CD4-positive, CD25-positive, alpha-beta regulatory T cell (primary cell): ENCODE measurements around the gene MACROD2. TPM values are rescaled to one million over a fixed set of nuclear protein-coding genes. Genes with fewer than 3 reads are reported as not detected.

ENCODE experiments used
- ATAC-seq, 2 donors: fragments of 150-1000 bp; cut with Tn5 transposase; one replicate each; pipeline ENCODE4 v1.10.0; 2021; ENCODE audit warnings: low read depth in 2 of 2, moderate number of reproducible peaks in 2 of 2, moderate library complexity in 1 of 2
- DNase-seq, 3 donors: peaks; one replicate each; pipeline versions ENCODE4 v3.0.0 to v3.0.0-alpha.2; 2012 to 2022; ENCODE audit warnings: mixed read lengths in 1 of 3
- H3K27ac ChIP-seq: one replicate; pipeline ENCODE4 v1.7.0; 2013; ENCODE audit warnings: mild to moderate bottlenecking, low read length; ENCODE audit not compliant: insufficient read depth, poor library complexity, severe bottlenecking
- H3K27me3 ChIP-seq: one replicate; pipeline ENCODE4 v1.7.0; 2013; ENCODE audit warnings: low read length; ENCODE audit not compliant: control insufficient read depth, insufficient read depth
- H3K36me3 ChIP-seq: one replicate; pipeline ENCODE4 v1.7.0; 2013; ENCODE audit warnings: mild to moderate bottlenecking, low read length, moderate library complexity; ENCODE audit not compliant: control insufficient read depth, insufficient read depth
- H3K4me1 ChIP-seq: 2 replicates; pipeline ENCODE4 v1.7.0; 2013; ENCODE audit warnings: mild to moderate bottlenecking, low read length; ENCODE audit not compliant: insufficient read depth, control insufficient read depth, poor library complexity, severe bottlenecking
- H3K4me3 ChIP-seq: one replicate; pipeline ENCODE4 v1.7.0; 2013; ENCODE audit warnings: low read depth, mild to moderate bottlenecking, low read length, moderate library complexity
- H3K9me3 ChIP-seq, 2 experiments: 1 replicate in 1 of 2; 2 replicates in 1 of 2; pipeline ENCODE4 v1.7.0; 2013; ENCODE audit warnings: low read length in 2 of 2, mild to moderate bottlenecking in 1 of 2, moderate library complexity in 1 of 2; ENCODE audit not compliant: control insufficient read depth in 2 of 2
- H3K27ac Mint-ChIP-seq, 3 donors: one replicate each; pipeline ENCODE4 v1.8.0; 2020 to 2022; ENCODE audit warnings: mild to moderate bottlenecking in 3 of 3, mixed read lengths in 3 of 3, moderate library complexity in 2 of 3
- H3K27me3 Mint-ChIP-seq: one replicate; pipeline ENCODE4 v1.8.0; 2022; ENCODE audit warnings: mild to moderate bottlenecking, mixed read lengths
- H3K36me3 Mint-ChIP-seq: one replicate; pipeline ENCODE4 v1.8.0; 2020; ENCODE audit warnings: mixed read lengths
- H3K4me1 Mint-ChIP-seq, 4 donors: one replicate each; pipeline ENCODE4 v1.8.0; 2020 to 2022; ENCODE audit warnings: mixed read lengths in 4 of 4, mild to moderate bottlenecking in 1 of 4
- H3K4me3 Mint-ChIP-seq, 4 donors: one replicate each; pipeline ENCODE4 v1.8.0; 2020 to 2022; ENCODE audit warnings: mild to moderate bottlenecking in 4 of 4, mixed read lengths in 4 of 4, moderate library complexity in 3 of 4
- H3K9me3 Mint-ChIP-seq, 7 donors: one replicate each; pipeline ENCODE4 v1.8.0; 2020 to 2022; ENCODE audit warnings: mixed read lengths in 7 of 7, mild to moderate bottlenecking in 3 of 7, moderate library complexity in 2 of 7
- polyA plus RNA-seq, 4 donors: library from polyadenylated mRNA; unstranded; fragments of 300-500 nt; fragmentation: Illumina TruSeq; gene quantifications; one replicate each; pipeline ENCODE4 v1.2.3, GENCODE V29; 2021
- total RNA-seq: library from RNA; stranded (reverse); gene quantifications from one replicate; pipeline ENCODE4 v1.2.3, GENCODE V29; 2022

MACROD2 gene
- total and polyA plus RNA-seq, 5 donors from 2014 or later: 1.4 TPM; not detected in 4

- Mint-ChIP-seq H3K36me3 (no peaks in the 10 kb centered on the region), H3K27me3 (no peaks in the 10 kb centered on the region), H3K4me1 (no peaks in the 10 kb centered on the region), H3K27ac (no peak overlapping the region), H3K9me3 (peaks cover 2 to 31% (median 9%) of the 10 kb centered on the region in 7 donors), H3K4me3 (no peak overlapping the region)
- peaks cover 0 to 9% of the 10 kb centered on the region in 2 experiments for H3K9me3 ChIP-seq
- H3K36me3 ChIP-seq: no peaks in the 10 kb centered on the region
- no peak for ATAC-seq
- no peaks in the 10 kb centered on the region for H3K4me1 ChIP-seq
- no peaks in the 10 kb centered on the region for H3K27me3 ChIP-seq
- H3K27ac ChIP-seq: no peak overlapping the region
- no peak for DNase-seq
- H3K4me3 ChIP-seq: no peak overlapping the region
Measured at GRCh38 chr20:15036948-15037347, 1041.6 kb downstream of the MACROD2 start.

- H3K36me3 ChIP-seq: no peaks in the 10 kb centered on the region
- DNase-seq (no peak), ATAC-seq (no peak)
- Mint-ChIP-seq H3K27ac (no peak overlapping the region), H3K27me3 (no peaks in the 10 kb centered on the region), H3K4me3 (no peak overlapping the region), H3K4me1 (no peaks in the 10 kb centered on the region), H3K9me3 (peaks cover 0 to 26% (median 9%) of the 10 kb centered on the region in 7 donors), H3K36me3 (no peaks in the 10 kb centered on the region)
- H3K27me3 ChIP-seq: no peaks in the 10 kb centered on the region
- peaks cover 0 to 9% of the 10 kb centered on the region in 2 experiments for H3K9me3 ChIP-seq
- H3K27ac ChIP-seq: no peak overlapping the region
- H3K4me3 ChIP-seq: no peak overlapping the region
- no peaks in the 10 kb centered on the region for H3K4me1 ChIP-seq
Measured at GRCh38 chr20:15039088-15039752, 1043.9 kb downstream of the MACROD2 start.

GRCh38 chr20:15042723-15043122 lies 1047.4 kb downstream of the MACROD2 start:
- no peak overlapping the region for H3K27ac Mint-ChIP-seq
- H3K27ac ChIP-seq: no peak overlapping the region
- peaks cover 0 to 9% of the 10 kb centered on the region in 2 experiments for H3K9me3 ChIP-seq
- H3K4me1 Mint-ChIP-seq: no peaks in the 10 kb centered on the region
- no peaks in the 10 kb centered on the region for H3K27me3 ChIP-seq
- ATAC-seq: no peak
- no peak overlapping the region for H3K4me3 Mint-ChIP-seq
- no peak for DNase-seq
- no peaks in the 10 kb centered on the region for H3K4me1 ChIP-seq
- no peak overlapping the region for H3K4me3 ChIP-seq
- H3K27me3 Mint-ChIP-seq: no peaks in the 10 kb centered on the region
- no peaks in the 10 kb centered on the region for H3K36me3 Mint-ChIP-seq
- no peaks in the 10 kb centered on the region for H3K36me3 ChIP-seq
- H3K9me3 Mint-ChIP-seq: peaks cover 0 to 28% (median 10%) of the 10 kb centered on the region in 7 donors

DNA sequence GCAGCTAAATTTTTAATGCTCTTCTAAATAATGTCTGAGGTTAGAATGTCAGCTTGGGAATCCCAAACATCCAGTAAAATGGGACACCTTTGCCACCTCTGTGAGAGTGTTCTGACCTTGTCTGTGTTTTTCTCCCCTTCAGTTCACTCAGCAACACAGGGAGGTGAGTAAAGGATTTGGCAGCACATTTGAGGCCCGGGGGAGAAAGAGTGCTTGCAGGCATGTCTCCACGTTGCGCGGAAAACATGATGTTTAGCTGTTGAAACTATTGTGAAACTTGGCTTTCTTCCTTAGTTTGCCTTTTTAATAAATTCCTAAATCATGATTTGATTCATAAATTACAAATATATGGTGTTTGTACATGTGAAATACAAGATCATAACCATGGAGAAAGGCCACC lies 1049.9 kb downstream of the MACROD2 start:
- ATAC-seq: no peak

GRCh38 chr20:15047042-15047441 lies 1051.7 kb downstream of the MACROD2 start:
- H3K27me3 Mint-ChIP-seq: no peaks in the 10 kb centered on the region
- no peaks in the 10 kb centered on the region for H3K4me1 ChIP-seq
- no peaks in the 10 kb centered on the region for H3K36me3 ChIP-seq
- no peak overlapping the region for H3K27ac ChIP-seq
- no peaks in the 10 kb centered on the region for H3K4me1 Mint-ChIP-seq
- peaks cover 0 to 24% (median 7%) of the 10 kb centered on the region in 7 donors for H3K9me3 Mint-ChIP-seq
- ATAC-seq (no peak), DNase-seq (no peak)
- H3K4me3 Mint-ChIP-seq: no peak overlapping the region
- H3K27ac Mint-ChIP-seq: no peak overlapping the region
- H3K9me3 ChIP-seq: no peaks in the 10 kb centered on the region
- H3K27me3 ChIP-seq: no peaks in the 10 kb centered on the region
- H3K4me3 ChIP-seq: no peak overlapping the region
- H3K36me3 Mint-ChIP-seq: no peaks in the 10 kb centered on the region

More for the DNA sequence above, 1049.9 kb downstream of the MACROD2 start:
- H3K27me3 Mint-ChIP-seq: no peaks in the 10 kb centered on the region
- H3K4me3 Mint-ChIP-seq: no peak overlapping the region
- DNase-seq: no peak
- no peak overlapping the region for H3K27ac Mint-ChIP-seq
- H3K9me3 Mint-ChIP-seq: peaks cover 0 to 31% (median 10%) of the 10 kb centered on the region in 7 donors
- Histone ChIP-seq H3K4me1 (no peaks in the 10 kb centered on the region), H3K9me3 (peaks cover 0 to 4% of the 10 kb centered on the region in 2 experiments), H3K27ac (no peak overlapping the region), H3K27me3 (no peaks in the 10 kb centered on the region), H3K4me3 (no peak overlapping the region), H3K36me3 (no peaks in the 10 kb centered on the region)
- H3K36me3 Mint-ChIP-seq: no peaks in the 10 kb centered on the region
- H3K4me1 Mint-ChIP-seq: no peaks in the 10 kb centered on the region

DNA sequence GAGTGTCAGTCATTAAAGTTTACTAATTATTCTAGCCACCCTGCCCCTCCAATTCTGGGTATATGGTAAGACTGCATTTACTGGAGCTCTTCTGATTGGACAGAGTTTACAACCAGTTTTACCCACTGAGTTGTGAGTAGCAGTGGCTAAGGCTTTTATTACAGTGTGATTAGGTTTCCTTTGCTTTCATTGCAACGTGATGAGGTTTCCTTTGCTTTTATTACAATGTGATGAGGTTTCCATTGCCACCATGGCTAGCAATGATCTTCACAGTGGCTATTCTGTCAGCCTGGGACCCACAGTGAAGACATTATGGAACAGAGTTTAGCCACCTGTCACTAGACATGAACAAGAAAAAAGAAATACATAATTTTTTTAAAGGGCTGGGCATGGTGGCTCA lies 1052.3 kb downstream of the MACROD2 start:
- DNase-seq (no peak), ATAC-seq (no peak)
- Mint-ChIP-seq H3K9me3 (peaks cover 0 to 26% (median 7%) of the 10 kb centered on the region in 7 donors), H3K27me3 (no peaks in the 10 kb centered on the region), H3K27ac (no peak overlapping the region), H3K36me3 (no peaks in the 10 kb centered on the region), H3K4me1 (no peaks in the 10 kb centered on the region), H3K4me3 (no peak overlapping the region)
- H3K27me3 ChIP-seq: no peaks in the 10 kb centered on the region
- H3K9me3 ChIP-seq: no peaks in the 10 kb centered on the region
- no peaks in the 10 kb centered on the region for H3K36me3 ChIP-seq
- no peaks in the 10 kb centered on the region for H3K4me1 ChIP-seq
- H3K4me3 ChIP-seq: no peak overlapping the region
- no peak overlapping the region for H3K27ac ChIP-seq

DNA sequence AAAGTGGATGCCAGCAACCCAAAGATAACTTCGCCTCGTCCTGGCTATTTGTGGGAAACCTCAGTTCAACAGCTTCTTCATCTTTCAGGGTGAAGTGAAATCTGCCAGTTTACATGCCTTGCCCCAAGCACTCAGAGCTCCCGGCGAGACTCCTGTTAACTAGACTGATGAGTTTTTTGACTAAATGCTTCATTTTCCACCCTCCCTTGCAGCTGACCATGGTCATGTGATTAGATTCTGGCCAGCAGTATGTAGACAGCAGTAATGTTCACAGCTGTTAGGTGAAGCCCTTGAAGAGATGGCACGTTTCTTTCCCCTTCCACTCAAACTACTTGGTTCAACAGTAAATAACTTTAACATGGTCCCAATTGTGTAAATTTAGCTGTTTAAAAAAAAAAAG lies 1060.9 kb downstream of the MACROD2 start:
- Histone ChIP-seq H3K9me3 (no peaks in the 10 kb centered on the region), H3K27me3 (no peaks in the 10 kb centered on the region), H3K4me1 (no peaks in the 10 kb centered on the region), H3K4me3 (no peak overlapping the region), H3K27ac (no peak overlapping the region), H3K36me3 (no peaks in the 10 kb centered on the region)
- H3K9me3 Mint-ChIP-seq: peaks cover 2 to 14% (median 8%) of the 10 kb centered on the region in 7 donors
- H3K27me3 Mint-ChIP-seq: no peaks in the 10 kb centered on the region
- no peak overlapping the region for H3K4me3 Mint-ChIP-seq
- no peak for ATAC-seq
- no peak for DNase-seq
- no peaks in the 10 kb centered on the region for H3K4me1 Mint-ChIP-seq
- no peaks in the 10 kb centered on the region for H3K36me3 Mint-ChIP-seq
- H3K27ac Mint-ChIP-seq: no peak overlapping the region

GRCh38 chr20:15058841-15059240 lies 1063.5 kb downstream of the MACROD2 start:
- Mint-ChIP-seq H3K4me3 (no peak overlapping the region), H3K9me3 (peaks cover 0 to 19% (median 7%) of the 10 kb centered on the region in 7 donors), H3K4me1 (no peaks in the 10 kb centered on the region), H3K36me3 (no peaks in the 10 kb centered on the region), H3K27me3 (no peaks in the 10 kb centered on the region), H3K27ac (no peak overlapping the region)
- Histone ChIP-seq H3K36me3 (no peaks in the 10 kb centered on the region), H3K9me3 (no peaks in the 10 kb centered on the region), H3K4me1 (no peaks in the 10 kb centered on the region), H3K4me3 (no peak overlapping the region), H3K27me3 (no peaks in the 10 kb centered on the region), H3K27ac (no peak overlapping the region)
- no peak for ATAC-seq
- DNase-seq: no peak
